Parathyroid adenoma (tissue), 2 donors: ENCODE measurements around the gene APBB2.

Experiments
- H2AFZ ChIP-seq: fragments of 300-600 bp; sonication (generic); one replicate; pipeline ENCODE4 v1.7.0; 2017; ENCODE audit warnings: antibody characterized with exemption, mild to moderate bottlenecking
- H3K27ac ChIP-seq: fragments of 300-600 bp; sonication (generic); one replicate; pipeline ENCODE4 v1.7.0; 2017
- H3K27me3 ChIP-seq: fragments of 300-600 bp; sonication (generic); one replicate; pipeline ENCODE4 v1.7.0; 2017; ENCODE audit warnings: low read length; ENCODE audit not compliant: control insufficient read depth, insufficient read depth
- H3K36me3 ChIP-seq: fragments of 300-600 bp; sonication (generic); one replicate; pipeline ENCODE4 v1.7.0; 2017; ENCODE audit warnings: low read length; ENCODE audit not compliant: control insufficient read depth, insufficient read depth
- H3K4me1 ChIP-seq: fragments of 300-600 bp; sonication (generic); one replicate; pipeline ENCODE4 v1.7.0; 2017; ENCODE audit warnings: control low read depth
- H3K4me2 ChIP-seq: fragments of 300-600 bp; sonication (generic); one replicate; pipeline ENCODE4 v1.7.0; 2017; ENCODE audit warnings: low read length
- H3K4me3 ChIP-seq: fragments of 300-600 bp; sonication (generic); one replicate; pipeline ENCODE4 v1.7.0; 2017; ENCODE audit warnings: low read depth, low read length
- H3K79me2 ChIP-seq: fragments of 300-600 bp; sonication (generic); one replicate; pipeline ENCODE4 v1.7.0; 2017; ENCODE audit warnings: control low read depth
- H3K9ac ChIP-seq: fragments of 300-600 bp; sonication (generic); one replicate; pipeline ENCODE4 v1.7.0; 2017; ENCODE audit warnings: mild to moderate bottlenecking
- H3K9me3 ChIP-seq: fragments of 300-600 bp; sonication (generic); one replicate; pipeline ENCODE4 v1.7.0; 2017; ENCODE audit warnings: low read length; ENCODE audit not compliant: control insufficient read depth
- TF ChIP-seq, protein P1 (sequence below): fragments of 300-600 bp; sonication (generic); IDR thresholded peaks from one replicate; pipeline ENCODE4 v1.7.0; 2017; ENCODE audit warnings: antibody characterized with exemption, mild to moderate bottlenecking
- donor health status: primary hyperparathyroidism.

APBB2 gene

DNA sequence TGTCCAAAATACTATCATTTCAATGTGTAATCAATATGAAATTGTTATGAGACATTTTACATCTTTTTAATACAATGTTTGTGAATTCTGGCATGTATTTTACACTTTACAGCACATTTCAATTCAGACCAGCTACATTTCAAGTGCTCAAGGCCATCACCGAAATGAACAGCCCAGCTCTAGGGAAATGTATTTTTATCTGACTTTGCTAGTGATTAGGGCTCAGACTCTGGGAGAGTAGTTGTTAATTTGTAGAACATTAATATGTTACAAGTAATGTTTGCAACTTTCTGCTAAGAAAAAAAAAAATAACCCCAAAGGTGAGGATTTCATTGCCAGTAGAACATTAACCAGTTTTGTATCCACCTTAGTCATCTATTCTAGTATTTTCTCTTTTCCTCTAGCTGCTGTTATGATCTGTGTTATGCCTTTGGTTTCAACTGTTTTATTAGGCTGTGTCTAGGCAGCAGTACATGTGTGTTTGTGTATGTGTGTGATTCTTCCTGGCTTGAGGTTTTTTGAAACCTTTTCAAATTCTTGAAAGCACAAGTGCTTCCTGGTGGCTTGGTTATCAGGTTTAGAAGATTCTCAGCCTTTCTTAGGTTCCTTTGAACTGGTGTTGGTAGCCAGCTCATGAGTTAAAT, 338.7 kb downstream of the APBB2 start:
- Histone ChIP-seq H3K4me2 (no peak overlapping the region), H3K9ac (no peak overlapping the region), H3K36me3 (no peaks in the 10 kb centered on the region), H3K4me3 (no peak overlapping the region), H2AFZ (no peak overlapping the region), H3K27ac (no peak overlapping the region), H3K4me1 (no peaks in the 10 kb centered on the region), H3K79me2 (no peaks in the 10 kb centered on the region), H3K9me3 (no peaks in the 10 kb centered on the region), H3K27me3 (no peaks in the 10 kb centered on the region)
- TF ChIP-seq, protein P1, sequence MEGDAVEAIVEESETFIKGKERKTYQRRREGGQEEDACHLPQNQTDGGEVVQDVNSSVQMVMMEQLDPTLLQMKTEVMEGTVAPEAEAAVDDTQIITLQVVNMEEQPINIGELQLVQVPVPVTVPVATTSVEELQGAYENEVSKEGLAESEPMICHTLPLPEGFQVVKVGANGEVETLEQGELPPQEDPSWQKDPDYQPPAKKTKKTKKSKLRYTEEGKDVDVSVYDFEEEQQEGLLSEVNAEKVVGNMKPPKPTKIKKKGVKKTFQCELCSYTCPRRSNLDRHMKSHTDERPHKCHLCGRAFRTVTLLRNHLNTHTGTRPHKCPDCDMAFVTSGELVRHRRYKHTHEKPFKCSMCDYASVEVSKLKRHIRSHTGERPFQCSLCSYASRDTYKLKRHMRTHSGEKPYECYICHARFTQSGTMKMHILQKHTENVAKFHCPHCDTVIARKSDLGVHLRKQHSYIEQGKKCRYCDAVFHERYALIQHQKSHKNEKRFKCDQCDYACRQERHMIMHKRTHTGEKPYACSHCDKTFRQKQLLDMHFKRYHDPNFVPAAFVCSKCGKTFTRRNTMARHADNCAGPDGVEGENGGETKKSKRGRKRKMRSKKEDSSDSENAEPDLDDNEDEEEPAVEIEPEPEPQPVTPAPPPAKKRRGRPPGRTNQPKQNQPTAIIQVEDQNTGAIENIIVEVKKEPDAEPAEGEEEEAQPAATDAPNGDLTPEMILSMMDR, result no peak

DNA sequence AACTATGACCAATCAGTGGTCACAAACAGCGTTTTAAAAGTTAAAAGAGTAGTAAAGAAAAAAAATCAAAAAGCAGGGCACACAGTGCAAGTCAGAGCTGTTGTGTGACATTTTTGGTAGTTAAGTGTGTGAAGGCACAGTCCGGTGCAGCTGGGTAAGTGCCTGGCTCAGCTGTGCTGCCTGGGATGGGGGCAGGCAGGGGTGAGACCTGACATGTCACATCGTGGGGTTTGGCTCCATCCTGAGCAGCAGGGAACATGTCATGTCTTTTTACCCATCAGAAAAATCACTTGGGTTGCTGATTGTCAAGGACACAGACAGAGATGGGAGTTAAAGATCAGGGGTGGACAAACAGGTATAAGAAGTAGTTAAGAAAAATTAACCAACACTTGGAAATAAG, 339.4 kb downstream of the APBB2 start:
- no peak overlapping the region for H3K4me3 ChIP-seq
- H3K79me2 ChIP-seq, result no peaks in the 10 kb centered on the region
- H3K4me2 ChIP-seq, result no peak overlapping the region
- no peak overlapping the region for H3K9ac ChIP-seq
- no peaks in the 10 kb centered on the region for H3K27me3 ChIP-seq
- H3K9me3 ChIP-seq, result no peaks in the 10 kb centered on the region
- H3K27ac ChIP-seq, result no peak overlapping the region
- H3K4me1 ChIP-seq, result no peaks in the 10 kb centered on the region
- TF ChIP-seq, protein P1, result no peak
- no peaks in the 10 kb centered on the region for H3K36me3 ChIP-seq
- H2AFZ ChIP-seq, result no peak overlapping the region

DNA sequence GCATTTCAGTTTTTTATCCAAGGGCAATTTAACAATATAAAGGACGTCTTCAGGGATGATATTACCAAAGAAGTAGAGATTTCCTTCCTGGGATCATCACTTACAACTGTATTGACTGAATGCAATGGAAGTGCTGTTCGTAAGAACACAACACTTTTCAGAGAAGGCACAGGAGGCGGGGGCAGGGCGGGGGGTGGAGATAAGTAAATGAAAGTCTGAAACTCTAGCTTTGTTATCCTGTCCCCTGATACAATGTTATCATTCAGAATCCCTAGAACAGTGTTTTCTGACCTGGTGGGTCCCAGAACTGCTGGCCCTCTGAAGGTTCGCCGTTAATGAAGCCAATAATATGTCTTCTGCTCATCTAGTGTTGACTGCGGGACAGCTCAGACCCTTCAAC, 340.0 kb downstream of the APBB2 start:
- Histone ChIP-seq H3K79me2 (no peaks in the 10 kb centered on the region), H3K9me3 (no peaks in the 10 kb centered on the region), H3K4me1 (no peaks in the 10 kb centered on the region), H3K27ac (no peak overlapping the region), H3K9ac (no peak overlapping the region), H3K4me3 (no peak overlapping the region), H3K4me2 (no peak overlapping the region), H3K36me3 (no peaks in the 10 kb centered on the region), H2AFZ (no peak overlapping the region), H3K27me3 (no peaks in the 10 kb centered on the region)
- TF ChIP-seq, protein P1, result no peak

DNA sequence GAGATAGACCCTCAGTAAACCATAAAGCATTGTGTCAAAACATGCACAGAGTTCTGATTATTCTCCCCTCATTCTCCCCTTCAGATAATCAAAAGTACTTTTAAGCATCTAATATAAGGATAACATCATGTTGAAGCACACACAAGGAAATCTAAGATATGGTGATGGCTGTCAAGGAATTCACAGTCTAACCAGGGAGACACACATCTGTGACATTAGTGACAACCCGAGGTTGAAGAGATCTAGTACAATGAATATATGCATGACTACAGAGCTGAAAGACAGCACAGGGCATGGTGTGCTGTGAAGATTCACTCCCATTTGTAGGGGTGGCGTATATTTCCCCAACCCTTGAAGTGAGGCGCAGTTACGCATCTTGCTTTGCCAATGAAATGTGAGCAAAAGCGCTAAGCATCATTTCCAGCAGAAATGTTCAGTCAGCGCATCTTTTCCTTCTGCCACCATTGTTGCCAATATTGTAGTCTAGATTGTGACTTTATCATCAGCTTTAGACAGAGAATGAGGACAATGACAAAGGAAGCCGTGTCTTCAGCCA, 342.6 kb downstream of the APBB2 start:
- TF ChIP-seq, protein P1, result no peak
- Histone ChIP-seq H3K79me2 (no peaks in the 10 kb centered on the region), H3K4me2 (no peak overlapping the region), H3K9me3 (no peaks in the 10 kb centered on the region), H3K9ac (no peak overlapping the region), H2AFZ (no peak overlapping the region), H3K4me3 (no peak overlapping the region), H3K27ac (no peak overlapping the region), H3K4me1 (no peaks in the 10 kb centered on the region), H3K36me3 (no peaks in the 10 kb centered on the region), H3K27me3 (no peaks in the 10 kb centered on the region)

DNA sequence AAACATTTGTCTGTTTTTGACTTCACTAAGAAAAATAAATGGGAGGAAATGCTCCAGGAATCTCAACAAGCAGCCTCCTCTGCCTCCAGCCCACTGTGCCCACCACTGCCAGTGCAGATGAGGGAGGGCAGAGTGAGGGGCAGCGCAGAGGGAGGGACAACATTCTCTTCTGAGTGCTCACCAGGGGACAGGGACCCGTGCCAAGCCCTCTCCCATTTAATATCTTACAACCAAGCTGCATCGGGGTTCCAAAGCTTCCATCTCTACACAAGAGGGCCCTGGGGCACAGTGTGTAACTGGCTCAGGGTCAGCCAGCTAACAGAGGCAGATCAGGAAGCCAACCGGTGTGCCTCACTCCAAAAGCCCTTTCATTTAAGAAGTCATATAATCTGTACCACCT, 344.2 kb downstream of the APBB2 start:
- H3K9ac ChIP-seq, result no peak overlapping the region
- no peak overlapping the region for H3K27ac ChIP-seq
- no peak overlapping the region for H2AFZ ChIP-seq
- H3K4me1 ChIP-seq, result no peaks in the 10 kb centered on the region
- no peaks in the 10 kb centered on the region for H3K27me3 ChIP-seq
- no peaks in the 10 kb centered on the region for H3K79me2 ChIP-seq
- no peaks in the 10 kb centered on the region for H3K36me3 ChIP-seq
- TF ChIP-seq, protein P1, result no peak
- no peak overlapping the region for H3K4me3 ChIP-seq
- no peak overlapping the region for H3K4me2 ChIP-seq
- no peaks in the 10 kb centered on the region for H3K9me3 ChIP-seq
